HepG2 (cell line): Measurements from ENCODE around the gene MED22. TPM values are rescaled to one million over a fixed set of nuclear protein-coding genes. Genes with fewer than 3 reads are reported as not detected.

Experiments used
- ATAC-seq: fragments of 200-7000 bp; cut with Tn5 transposase; 3 replicates; pipeline ENCODE4 v1.9.1; 2020; ENCODE audit warnings: mild to moderate bottlenecking, moderate library complexity
- BruUV-seq: library from RNA; stranded (reverse); fragments of 400-500 nt; replicated peaks from 2 replicates; lab custom pipeline; 2021; lab: Mats Ljungman, UMichigan
- CTCF ChIA-PET: fragments of 300-600 bp; formaldehyde crosslinking; extraction: SDS; loops from one replicate; lab custom pipeline; 2021; ENCODE audit warnings: low total read pairs, inconsistent platforms, low intra/inter-chr PET ratio; lab: Yijun Ruan, JAX
- POLR2A ChIA-PET: fragments of 350-600 bp; sonication (Branson Sonifier 250); formaldehyde crosslinking; loops from one replicate; lab custom pipeline; 2020; ENCODE audit warnings: antibody characterized with exemption, inconsistent platforms; lab: Yijun Ruan, JAX
- DNase-seq: peaks from one replicate; pipeline ENCODE4 v3.0.0-alpha.2; 2015; ENCODE audit warnings: low spot score
- FAIRE-seq: peaks from 3 replicates; lab custom pipeline; 2011; peaks lifted over from hg19 to GRCh38; lab: Jason Lieb, UNC
- H2AFZ ChIP-seq: one replicate; pipeline ENCODE4 v1.6.1; 2011; ENCODE audit warnings: low read length, inconsistent platforms
- H3K27ac ChIP-seq: fragments of 300-600 bp; 3 replicates; pipeline ENCODE4 v1.8.0; 2011; ENCODE audit warnings: mixed run types, mild to moderate bottlenecking, mixed read lengths, low read length, inconsistent platforms; ENCODE audit not compliant: insufficient read depth; ENCODE audit errors: extremely low read length
- H3K27me3 ChIP-seq, 2 experiments: fragments of 200-600 bp in 1 of 2; 2 replicates in 1 of 2; 3 replicates in 1 of 2; pipeline versions ENCODE4 v1.6.0 to v1.8.0; 2011; ENCODE audit warnings: low read length in 2 of 2, mild to moderate bottlenecking in 2 of 2, moderate library complexity in 2 of 2, inconsistent platforms in 1 of 2; ENCODE audit not compliant: insufficient read depth in 2 of 2, control insufficient read depth in 1 of 2
- H3K36me3 ChIP-seq, 2 experiments: fragments of 200-600 bp in 1 of 2; replicated peaks in 1 of 2; 2 replicates in 1 of 2; 3 replicates in 1 of 2; pipeline versions ENCODE4 v1.5.1 to v1.8.0; 2011; ENCODE audit warnings: low read length in 2 of 2, inconsistent platforms in 1 of 2; ENCODE audit not compliant: insufficient read depth in 2 of 2, control insufficient read depth in 1 of 2
- H3K4me1 ChIP-seq: 2 replicates; pipeline ENCODE4 v1.5.1; 2012; ENCODE audit warnings: low read length, inconsistent platforms; ENCODE audit not compliant: insufficient read depth
- H3K4me2 ChIP-seq: 2 replicates; pipeline ENCODE4 v1.6.0; 2011; ENCODE audit warnings: low read depth, low read length, inconsistent platforms
- H3K4me3 ChIP-seq, 3 experiments: fragments of 200-600 bp in 1 of 3; sonication (generic), shearing (Covaris generic) in 1 of 3; replicated peaks in 1 of 3; 2 replicates each; pipeline ENCODE4 v1.5.1; 2011 to 2016; ENCODE audit warnings: low read length in 3 of 3, inconsistent platforms in 2 of 3, low read depth in 2 of 3, mild to moderate bottlenecking in 2 of 3, control low read depth in 1 of 3, mixed read lengths in 1 of 3; ENCODE audit not compliant: insufficient read depth in 1 of 3
- H3K79me2 ChIP-seq: one replicate; pipeline ENCODE4 v1.6.1; 2011; ENCODE audit warnings: low read length, inconsistent platforms; ENCODE audit not compliant: insufficient read depth
- H3K9ac ChIP-seq: 2 replicates; pipeline ENCODE4 v1.6.0; 2011; ENCODE audit warnings: mild to moderate bottlenecking, low read depth, low read length, inconsistent platforms; ENCODE audit not compliant: insufficient read depth
- H3K9me3 ChIP-seq: 2 replicates; pipeline ENCODE4 v1.5.1; 2012; ENCODE audit warnings: mild to moderate bottlenecking, low read length
- H4K20me1 ChIP-seq: 2 replicates; pipeline ENCODE4 v1.6.0; 2011; ENCODE audit warnings: inconsistent platforms, mild to moderate bottlenecking, low read length, moderate library complexity; ENCODE audit not compliant: insufficient read depth
- ASH2L ChIP-seq: fragments of 300-600, 200-600 bp; sonication (generic); IDR thresholded peaks from 2 replicates; pipeline ENCODE4 v1.7.0; 2017; ENCODE audit warnings: low read depth, mild to moderate bottlenecking, moderate library complexity, mixed read lengths, low read length; ENCODE audit not compliant: insufficient read length
- CEBPZ ChIP-seq: IDR thresholded peaks from 2 replicates; pipeline ENCODE4 v1.6.1; 2012; ENCODE audit warnings: low read length, improper control_type of control experiment
- CHCHD3 ChIP-seq: sonication (generic); formaldehyde crosslinking; IDR thresholded peaks from 2 replicates; pipeline ENCODE4 v1.8.0; 2022; ENCODE audit warnings: mild to moderate bottlenecking, missing genetic modification reagents, moderate library complexity
- HMG20A ChIP-seq: IDR thresholded peaks from 2 replicates; pipeline ENCODE4 v1.6.1; 2016; ENCODE audit warnings: borderline replicate concordance
- JUN ChIP-seq: sonication (generic); formaldehyde crosslinking; IDR thresholded peaks from 2 replicates; pipeline ENCODE4 v1.4.0; 2020; ENCODE audit warnings: mild to moderate bottlenecking, missing genetic modification reagents
- KDM3A ChIP-seq: IDR thresholded peaks from 2 replicates; pipeline ENCODE4 v1.6.1; 2018; ENCODE audit warnings: low read depth, missing compliant biosample characterization
- LRRFIP1 ChIP-seq: sonication (generic); formaldehyde crosslinking; conservative IDR thresholded peaks from 2 replicates; pipeline ENCODE4 v1.4.0; 2020; ENCODE audit warnings: missing genetic modification reagents
- NFIB ChIP-seq: sonication (generic); formaldehyde crosslinking; IDR thresholded peaks from 2 replicates; pipeline ENCODE4 v1.9.0; 2021; ENCODE audit warnings: missing genetic modification reagents, mild to moderate bottlenecking, borderline replicate concordance
- PCBP1 ChIP-seq: fragments of 200-400 bp; formaldehyde crosslinking; IDR thresholded peaks from 2 replicates; pipeline ENCODE4 v1.6.1; 2017; ENCODE audit warnings: mild to moderate bottlenecking, low read depth, low read length, borderline replicate concordance
- PRDM4 ChIP-seq: sonication (generic); formaldehyde crosslinking; IDR thresholded peaks from 2 replicates; pipeline ENCODE4 v1.9.0; 2021; ENCODE audit warnings: missing genetic modification reagents, borderline replicate concordance
- ZC3H4 ChIP-seq: sonication (generic); formaldehyde crosslinking; IDR thresholded peaks from 2 replicates; pipeline ENCODE4 v1.4.0; 2020; ENCODE audit warnings: missing genetic modification reagents, borderline replicate concordance
- ZNF512B ChIP-seq: sonication (generic); formaldehyde crosslinking; IDR thresholded peaks from 2 replicates; pipeline ENCODE4 v1.5.1; 2020; ENCODE audit warnings: missing genetic modification reagents, mild to moderate bottlenecking, borderline replicate concordance
- ZNF629 ChIP-seq: sonication (generic); formaldehyde crosslinking; conservative IDR thresholded peaks from 2 replicates; pipeline ENCODE4 v1.5.0; 2020; ENCODE audit warnings: missing genetic modification reagents
- ZNF678 ChIP-seq: sonication (generic); formaldehyde crosslinking; IDR thresholded peaks from 2 replicates; pipeline ENCODE4 v1.4.0; 2020; ENCODE audit warnings: mild to moderate bottlenecking, missing genetic modification reagents
- WGBS: methylation state at CpG from one replicate; pipeline ENCODE4 v1.1.6; 2017; ENCODE audit warnings: low lambda C conversion rate; 5-methylcytosine and 5-hydroxymethylcytosine counted together
- in situ Hi-C: cut with HindIII; loops from 2 replicates; pipeline ENCODE4 v1.10.0; 2017; ENCODE audit warnings: low pct_unique_long_range_greater_than_20kb; ENCODE audit not compliant: extremely low pct_ligation_motif_present
- intact Hi-C: fragments of 100-400 bp; cut with micrococcal nuclease; formaldehyde crosslinking; loops from one replicate; pipeline ENCODE4 v1.10.0; 2022; ENCODE audit not compliant: unreplicated experiment
- polyA plus RNA-seq, 8 experiments: library from polyadenylated mRNA; depleted of rRNA in 3 of 8; stranded (reverse) in 7 of 8; unstranded in 1 of 8; fragments of >200 nt; fragmentation: Illumina TruSeq in 4 of 8; extraction: Trizol in 4 of 8; gene quantifications; 2 replicates each; pipeline versions ENCODE4 v1.2.1 to v1.2.3, GENCODE V29; 2011 to 2016; ENCODE audit warnings: low read depth in 4 of 8, missing spikeins in 1 of 8, mixed read lengths in 1 of 8; ENCODE audit not compliant: insufficient read depth in 1 of 8
- total RNA-seq, 5 experiments: library from RNA; depleted of rRNA; stranded (reverse); fragments of >200 nt; fragmentation: Illumina TruSeq; extraction: Trizol; gene quantifications; 2 replicates each; pipeline ENCODE4 v1.2.3, GENCODE V29; 2016; ENCODE audit warnings: low read depth in 1 of 5

MED22 gene
- total and polyA plus RNA-seq, 2 of the 13 experiments (the other 11 are each of a cell fraction or from before 2014, with no cell fraction given) = 15.8 to 22.1 TPM

GRCh38 chr9:133344979-133345378, 3.0 kb downstream of the MED22 start:
- ChIA-PET CTCF (no interaction called here), POLR2A (no interaction called here)
- no peaks in the 10 kb centered on the region; a peak in 1 of 5 replicates for H3K27me3 ChIP-seq
- peaks cover 23% of the 10 kb centered on the region for H3K4me1 ChIP-seq
- H3K4me2 ChIP-seq = no peak overlapping the region
- intact Hi-C loops (no loop called here), in situ Hi-C loops (no loop called here)
- DNase-seq (no peak), ATAC-seq (no peak), FAIRE-seq (no peak)
- H3K27ac ChIP-seq = no peak overlapping the region
- peaks cover 34% of the 10 kb centered on the region for H3K79me2 ChIP-seq
- no peak overlapping the region for H3K9ac ChIP-seq
- no peak overlapping the region for H3K4me3 ChIP-seq
- 98% methylated on average over 12 of the region's 12 CpGs for WGBS
- H4K20me1 ChIP-seq = peaks cover 7% of the 10 kb centered on the region
- H2AFZ ChIP-seq = no peak overlapping the region
- BruUV-seq = no TSS peak
- H3K36me3 ChIP-seq = peaks cover 8 to 64% of the 10 kb centered on the region in 2 experiments
- H3K9me3 ChIP-seq = no peaks in the 10 kb centered on the region
- TF ChIP-seq PRDM4 (CRISPR knock-in tag) (no peak), HMG20A (CRISPR knock-in tag) (no peak), KDM3A (CRISPR knock-in tag) (no peak), PCBP1 (no peak), LRRFIP1 (CRISPR knock-in tag) (no peak), ZNF629 (CRISPR knock-in tag) (no peak), ZC3H4 (CRISPR knock-in tag) (no peak), NFIB (no peak), JUN (CRISPR knock-in tag) (no peak), ZNF512B (CRISPR knock-in tag) (no peak), CEBPZ (no peak), ASH2L (no peak), ZNF678 (no peak), CHCHD3 (no peak)
